BE2C (cell line): Measurements from ENCODE around the gene SMAD3.

Experiments used
- DNase-seq: peaks from one replicate; pipeline ENCODE4 v3.0.0-alpha.2; 2020
- H3K27me3 ChIP-seq: fragments of 250-450 bp; sonication (Bioruptor Pico); 2 replicates; pipeline ENCODE4 v1.5.1; 2020; ENCODE audit warnings: mild to moderate bottlenecking
- H3K36me3 ChIP-seq: fragments of 250-450 bp; sonication (Bioruptor Pico); 2 replicates; pipeline ENCODE4 v1.5.1; 2020; ENCODE audit warnings: mild to moderate bottlenecking
- H3K4me1 ChIP-seq: fragments of 250-450 bp; sonication (Bioruptor Pico); 2 replicates; pipeline ENCODE4 v1.5.1; 2020
- H3K4me3 ChIP-seq: 2 replicates; pipeline ENCODE4 v1.5.1; 2011; ENCODE audit warnings: low read depth, low read length
- H3K9me3 ChIP-seq: fragments of 250-450 bp; sonication (Bioruptor Pico); 2 replicates; pipeline ENCODE4 v1.5.1; 2020
- TF ChIP-seq, protein P1 (sequence below): IDR thresholded peaks from 2 replicates; pipeline ENCODE4 v1.5.1; 2012; ENCODE audit warnings: mild to moderate bottlenecking, low read depth, low read length

SMAD3 gene

GRCh38 chr15:67101911-67102598 lies 36.7 kb downstream of the SMAD3 start:
- Histone ChIP-seq H3K9me3 (no peaks in the 10 kb centered on the region), H3K27me3 (no peaks in the 10 kb centered on the region), H3K36me3 (no peaks in the 10 kb centered on the region), H3K4me3 (no peak overlapping the region), H3K4me1 (peaks cover 5% of the 10 kb centered on the region; the same call in 1 of the 2 replicates)
- no peak for DNase-seq
- TF ChIP-seq, protein P1, sequence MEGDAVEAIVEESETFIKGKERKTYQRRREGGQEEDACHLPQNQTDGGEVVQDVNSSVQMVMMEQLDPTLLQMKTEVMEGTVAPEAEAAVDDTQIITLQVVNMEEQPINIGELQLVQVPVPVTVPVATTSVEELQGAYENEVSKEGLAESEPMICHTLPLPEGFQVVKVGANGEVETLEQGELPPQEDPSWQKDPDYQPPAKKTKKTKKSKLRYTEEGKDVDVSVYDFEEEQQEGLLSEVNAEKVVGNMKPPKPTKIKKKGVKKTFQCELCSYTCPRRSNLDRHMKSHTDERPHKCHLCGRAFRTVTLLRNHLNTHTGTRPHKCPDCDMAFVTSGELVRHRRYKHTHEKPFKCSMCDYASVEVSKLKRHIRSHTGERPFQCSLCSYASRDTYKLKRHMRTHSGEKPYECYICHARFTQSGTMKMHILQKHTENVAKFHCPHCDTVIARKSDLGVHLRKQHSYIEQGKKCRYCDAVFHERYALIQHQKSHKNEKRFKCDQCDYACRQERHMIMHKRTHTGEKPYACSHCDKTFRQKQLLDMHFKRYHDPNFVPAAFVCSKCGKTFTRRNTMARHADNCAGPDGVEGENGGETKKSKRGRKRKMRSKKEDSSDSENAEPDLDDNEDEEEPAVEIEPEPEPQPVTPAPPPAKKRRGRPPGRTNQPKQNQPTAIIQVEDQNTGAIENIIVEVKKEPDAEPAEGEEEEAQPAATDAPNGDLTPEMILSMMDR, result no peak

DNA sequence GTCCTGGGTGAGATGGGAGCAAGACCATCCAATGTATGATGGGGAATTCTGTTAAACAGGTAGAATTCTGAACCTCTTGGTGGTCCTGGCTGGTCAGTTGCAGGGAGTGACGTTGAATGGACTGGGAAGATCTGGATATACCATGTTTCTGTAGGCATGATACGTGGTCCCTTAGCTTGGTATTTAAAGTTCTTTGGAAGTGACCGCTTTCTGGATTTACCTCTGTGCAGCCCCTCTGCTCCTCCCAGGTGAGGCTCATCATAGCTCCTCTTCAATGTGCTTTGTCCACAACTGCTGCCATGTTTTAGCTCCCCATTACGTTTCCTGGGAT lies 37.2 kb downstream of the SMAD3 start:
- H3K4me3 ChIP-seq, result no peak overlapping the region
- TF ChIP-seq, protein P1, result no peak
- DNase-seq, result no peak
- H3K36me3 ChIP-seq, result no peaks in the 10 kb centered on the region
- peaks cover 5% of the 10 kb centered on the region; the same call in 1 of the 2 replicates for H3K4me1 ChIP-seq
- no peaks in the 10 kb centered on the region for H3K9me3 ChIP-seq
- no peaks in the 10 kb centered on the region for H3K27me3 ChIP-seq

- H3K36me3 ChIP-seq, result no peaks in the 10 kb centered on the region
- no peak overlapping the region for H3K4me3 ChIP-seq
- peaks cover 5% of the 10 kb centered on the region; the same call in 1 of the 2 replicates for H3K4me1 ChIP-seq
- no peaks in the 10 kb centered on the region for H3K27me3 ChIP-seq
- H3K9me3 ChIP-seq, result no peaks in the 10 kb centered on the region
- no peak for DNase-seq
- TF ChIP-seq, protein P1, result no peak
Observed at GRCh38 chr15:67103021-67103420, 37.6 kb downstream of the SMAD3 start.

DNA sequence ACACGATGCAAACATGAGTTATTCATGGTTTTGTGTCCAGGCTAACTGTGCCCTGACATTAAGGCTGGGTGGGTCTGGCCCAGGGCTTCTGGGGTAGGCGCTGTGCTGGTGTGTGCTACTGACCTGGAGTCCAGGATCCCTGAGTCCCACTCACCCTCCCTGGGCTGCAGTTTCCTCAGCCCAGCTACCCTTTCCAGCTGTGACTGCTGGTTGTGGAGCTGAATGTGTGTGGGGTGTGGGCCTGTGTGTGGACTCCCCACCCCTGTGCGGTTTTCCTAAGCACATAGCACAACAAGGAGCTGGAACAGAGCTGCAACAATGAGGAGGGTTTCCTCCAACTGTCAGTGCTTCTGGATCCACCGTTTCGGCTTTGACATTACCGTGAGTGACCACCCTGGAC lies 38.0 kb downstream of the SMAD3 start:
- Histone ChIP-seq H3K4me1 (peaks cover 5% of the 10 kb centered on the region; the same call in 1 of the 2 replicates), H3K4me3 (no peak overlapping the region), H3K9me3 (no peaks in the 10 kb centered on the region)

DNA sequence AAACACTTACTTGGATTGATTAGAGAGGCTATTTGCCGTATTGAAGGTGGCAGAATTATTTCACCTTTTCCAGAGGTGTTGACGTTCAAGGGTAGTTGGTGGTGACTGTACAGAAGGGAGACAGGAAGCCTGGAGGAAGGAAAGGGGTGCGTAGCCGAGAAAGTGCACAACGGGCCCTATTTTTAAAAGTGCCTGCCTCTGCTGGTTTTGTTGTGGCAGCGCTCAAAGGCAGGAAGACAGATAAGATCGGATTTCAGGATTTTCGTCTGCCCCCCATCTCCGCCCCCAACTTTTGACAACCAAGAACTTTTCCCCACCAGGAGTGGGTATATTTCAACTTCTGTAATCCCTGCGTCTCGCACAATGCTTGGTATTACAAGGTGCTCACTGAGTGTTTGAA lies 38.5 kb downstream of the SMAD3 start:
- DNase-seq, result no peak
- no peak overlapping the region for H3K4me3 ChIP-seq
- H3K27me3 ChIP-seq, result no peaks in the 10 kb centered on the region
- no peaks in the 10 kb centered on the region for H3K9me3 ChIP-seq
- H3K36me3 ChIP-seq, result no peaks in the 10 kb centered on the region
- peaks cover 5% of the 10 kb centered on the region; the same call in 1 of the 2 replicates for H3K4me1 ChIP-seq
- TF ChIP-seq, protein P1, result no peak

More for the DNA sequence above, 38.0 kb downstream of the SMAD3 start:
- TF ChIP-seq, protein P1, result no peak
- DNase-seq, result no peak
- Histone ChIP-seq H3K27me3 (no peaks in the 10 kb centered on the region), H3K36me3 (no peaks in the 10 kb centered on the region)

- Histone ChIP-seq H3K4me3 (no peak overlapping the region), H3K9me3 (no peaks in the 10 kb centered on the region), H3K36me3 (no peaks in the 10 kb centered on the region), H3K27me3 (no peaks in the 10 kb centered on the region), H3K4me1 (peaks cover 5% of the 10 kb centered on the region; the same call in 1 of the 2 replicates)
- DNase-seq, result no peak
- TF ChIP-seq, protein P1, result no peak
Observed at GRCh38 chr15:67104510-67104909, 39.1 kb downstream of the SMAD3 start.
